NT2/D1 (cell line): ENCODE results near the gene PDZD11.
"Not testable (repeated sequence)": the region's sequence is repeated elsewhere in the genome, so short reads cannot be mapped to it uniquely, and the experiment has no call there.

Experiments used
- DNase-seq: peaks from one replicate; pipeline ENCODE4 v3.0.0-alpha.2; 2011; ENCODE audit warnings: low read depth, low spot score
- H3K27me3 ChIP-seq: 2 replicates; pipeline ENCODE4 v1.6.0; 2011; ENCODE audit warnings: mild to moderate bottlenecking; ENCODE audit not compliant: insufficient read length, insufficient read depth
- H3K36me3 ChIP-seq: 2 replicates; pipeline ENCODE4 v1.6.1; 2011; ENCODE audit warnings: mild to moderate bottlenecking, low read length, mixed read lengths; ENCODE audit not compliant: insufficient read depth, insufficient read length
- H3K4me1 ChIP-seq: 2 replicates; pipeline ENCODE4 v1.5.1; 2011; ENCODE audit not compliant: insufficient read depth, insufficient read length
- H3K4me3 ChIP-seq: 2 replicates; pipeline ENCODE4 v1.5.1; 2011; ENCODE audit warnings: low read depth; ENCODE audit not compliant: insufficient read length
- H3K9ac ChIP-seq: 2 replicates; pipeline ENCODE4 v1.6.0; 2011; ENCODE audit warnings: low read depth; ENCODE audit not compliant: insufficient read length
- H3K9me3 ChIP-seq: 2 replicates; pipeline ENCODE4 v1.5.1; 2011; ENCODE audit warnings: mild to moderate bottlenecking, low read length; ENCODE audit not compliant: insufficient read depth
- SUZ12 ChIP-seq: IDR thresholded peaks from 2 replicates; pipeline ENCODE4 v1.6.1; 2011; ENCODE audit not compliant: insufficient read length, insufficient read depth; ENCODE audit errors: extremely low read depth
- YY1 ChIP-seq: IDR thresholded peaks from 2 replicates; pipeline ENCODE4 v1.6.1; 2011; ENCODE audit not compliant: insufficient read length, insufficient read depth
- ZNF274 ChIP-seq: IDR thresholded peaks from 2 replicates; pipeline ENCODE4 v1.6.1; 2011; ENCODE audit warnings: mild to moderate bottlenecking, low read depth, low read length

Gene PDZD11

DNA sequence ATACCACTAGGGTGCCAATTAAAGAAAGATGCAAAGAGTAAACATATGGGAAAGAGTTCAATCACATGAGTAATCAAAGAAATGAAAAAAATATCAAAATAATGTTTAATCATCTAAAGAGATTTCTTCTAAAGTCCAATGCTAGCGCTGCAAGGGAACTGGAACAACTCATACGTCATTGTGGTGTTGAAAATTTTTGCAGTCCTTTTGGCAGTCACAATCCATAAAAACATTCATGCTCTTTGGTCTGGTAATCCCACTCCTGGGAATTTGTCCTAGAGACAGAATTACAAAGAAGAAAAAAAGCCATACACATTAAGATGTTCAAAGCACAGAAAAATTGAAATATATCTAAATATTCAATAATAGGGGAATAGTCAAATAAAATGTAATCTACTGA lies 34.3 kb downstream of the PDZD11 start:
- no peak overlapping the region for H3K4me3 ChIP-seq
- no peak for TF ChIP-seq ZNF274
- no peak for TF ChIP-seq SUZ12
- TF ChIP-seq YY1: no peak
- no peaks in the 10 kb centered on the region for H3K9me3 ChIP-seq
- no peak overlapping the region for H3K9ac ChIP-seq
- H3K4me1 ChIP-seq: no peaks in the 10 kb centered on the region
- no peak for DNase-seq
- H3K27me3 ChIP-seq: no peaks in the 10 kb centered on the region
- no peaks in the 10 kb centered on the region for H3K36me3 ChIP-seq

- H3K36me3 ChIP-seq: no peaks in the 10 kb centered on the region
- no peaks in the 10 kb centered on the region for H3K9me3 ChIP-seq
- no peak for DNase-seq
- H3K9ac ChIP-seq: no peak overlapping the region
- no peaks in the 10 kb centered on the region for H3K4me1 ChIP-seq
- H3K4me3 ChIP-seq: no peak overlapping the region
- TF ChIP-seq ZNF274: no peak
- no peaks in the 10 kb centered on the region for H3K27me3 ChIP-seq
Measured at GRCh38 chrX:70254909-70255308, 34.8 kb downstream of the PDZD11 start.

DNA sequence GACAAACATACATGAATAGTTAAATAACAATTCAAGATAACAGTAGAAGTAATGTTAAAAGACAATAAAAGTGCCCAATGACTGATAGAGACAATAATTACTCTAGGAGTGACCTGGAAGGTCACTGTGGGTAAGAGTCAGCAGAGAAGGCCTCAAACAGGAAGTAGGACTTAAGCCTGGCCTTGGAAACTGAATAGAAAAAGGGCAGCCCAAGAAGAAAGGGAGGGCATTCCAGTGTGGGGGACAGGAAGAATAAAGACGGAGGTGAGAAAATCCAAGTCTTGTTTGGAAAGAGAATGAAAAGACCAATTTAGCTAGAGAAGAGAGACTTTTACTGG lies 35.7 kb downstream of the PDZD11 start:
- TF ChIP-seq YY1: no peak
- no peak for TF ChIP-seq SUZ12
- TF ChIP-seq ZNF274: no peak
- no peak for DNase-seq

DNA sequence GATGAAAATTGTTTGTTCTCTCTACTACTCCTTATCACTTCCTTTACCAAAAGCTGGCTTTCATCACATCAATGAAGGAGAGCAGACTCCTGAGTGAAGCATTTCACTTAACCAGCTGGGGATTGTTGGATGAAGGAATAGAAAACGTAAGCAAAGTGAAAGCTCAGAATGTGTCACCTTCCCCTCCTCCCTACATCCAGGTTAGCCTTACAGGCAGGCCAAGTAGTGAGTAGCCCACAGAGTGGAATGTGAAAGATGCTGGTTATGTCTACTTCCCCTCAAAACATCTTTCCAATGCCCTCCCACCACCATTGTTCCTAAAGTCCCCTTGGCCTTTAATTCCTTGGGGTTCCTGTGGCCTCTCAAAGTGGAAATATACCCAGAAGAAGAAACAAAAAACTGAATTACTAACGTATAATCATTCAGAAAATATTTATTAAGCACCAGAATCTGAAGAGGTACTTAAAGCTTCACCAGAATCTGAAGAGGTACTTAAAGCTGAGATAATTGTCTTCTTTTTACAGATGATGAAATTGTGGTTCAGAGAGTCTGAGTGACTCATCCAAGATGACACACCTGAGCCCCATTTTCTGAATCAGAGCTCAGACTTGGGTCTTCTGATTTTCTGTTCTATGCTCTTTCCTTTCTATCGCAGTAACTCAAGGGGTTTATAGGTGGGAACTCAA lies 36.2 kb downstream of the PDZD11 start:
- Histone ChIP-seq H3K36me3 (no peaks in the 10 kb centered on the region), H3K27me3 (no peaks in the 10 kb centered on the region), H3K9me3 (no peaks in the 10 kb centered on the region), H3K4me3 (no peak overlapping the region), H3K4me1 (no peaks in the 10 kb centered on the region), H3K9ac (no peak overlapping the region)
- TF ChIP-seq ZNF274 (no peak), SUZ12 (no peak), YY1 (no peak)
- DNase-seq: no peak

More for the DNA sequence above, 35.7 kb downstream of the PDZD11 start:
- Histone ChIP-seq H3K4me1 (no peaks in the 10 kb centered on the region), H3K9me3 (no peaks in the 10 kb centered on the region), H3K36me3 (no peaks in the 10 kb centered on the region), H3K27me3 (no peaks in the 10 kb centered on the region), H3K9ac (no peak overlapping the region), H3K4me3 (no peak overlapping the region)

- Histone ChIP-seq H3K9me3 (no peaks in the 10 kb centered on the region), H3K9ac (no peak overlapping the region), H3K27me3 (no peaks in the 10 kb centered on the region), H3K4me1 (no peaks in the 10 kb centered on the region), H3K4me3 (no peak overlapping the region), H3K36me3 (no peaks in the 10 kb centered on the region)
- DNase-seq: no peak
- TF ChIP-seq YY1: no peak
- TF ChIP-seq SUZ12: no peak
- TF ChIP-seq ZNF274: no peak
Measured at GRCh38 chrX:70252491-70252890, 37.2 kb downstream of the PDZD11 start.

DNA sequence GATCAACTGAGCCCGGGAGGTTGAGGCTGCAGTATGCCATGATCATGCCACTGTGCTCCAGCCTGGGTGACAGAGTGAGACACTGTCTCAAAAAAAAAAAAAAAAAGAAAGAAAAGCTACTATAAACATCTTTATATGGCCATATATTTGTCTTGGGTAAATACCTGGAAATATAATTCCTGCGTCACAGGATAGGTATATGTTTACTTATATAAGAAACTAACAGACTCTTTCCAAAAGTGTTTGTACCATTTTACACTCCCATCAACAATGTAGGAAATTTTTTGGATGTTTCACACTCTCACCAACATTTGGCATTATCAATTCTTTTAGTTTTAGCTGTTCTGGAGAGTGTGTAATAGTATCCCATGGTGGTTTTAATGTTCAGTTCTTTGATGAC lies 42.5 kb downstream of the PDZD11 start:
- no peak for TF ChIP-seq SUZ12
- Histone ChIP-seq H3K27me3 (no peaks in the 10 kb centered on the region), H3K36me3 (no peaks in the 10 kb centered on the region), H3K4me3 (no peak overlapping the region), H3K9ac (no peak overlapping the region), H3K4me1 (no peaks in the 10 kb centered on the region), H3K9me3 (no peaks in the 10 kb centered on the region)
- DNase-seq: no peak

DNA sequence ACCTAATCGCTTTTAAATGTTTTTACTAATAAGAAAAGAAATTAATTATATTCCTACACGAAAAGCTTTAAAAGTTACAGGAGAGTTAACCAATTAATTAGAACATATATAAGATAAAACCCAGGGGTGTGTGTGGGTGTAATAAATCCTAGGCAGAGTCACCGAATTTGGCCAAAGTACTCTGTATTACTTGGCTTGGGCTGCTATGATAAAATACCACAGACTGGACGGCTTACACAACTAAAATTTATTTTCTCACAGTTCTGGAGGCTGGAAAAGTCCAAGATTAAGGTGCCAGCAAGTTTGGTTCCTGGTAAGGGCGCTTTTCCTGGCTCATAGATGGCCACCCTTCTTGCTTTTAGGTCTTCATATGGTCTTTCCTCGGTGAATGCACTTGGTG lies 44.8 kb downstream of the PDZD11 start:
- Histone ChIP-seq H3K4me3 (no peak overlapping the region), H3K27me3 (no peaks in the 10 kb centered on the region), H3K36me3 (no peaks in the 10 kb centered on the region), H3K9me3 (no peaks in the 10 kb centered on the region), H3K9ac (no peak overlapping the region), H3K4me1 (no peaks in the 10 kb centered on the region)
- TF ChIP-seq ZNF274 (no peak), SUZ12 (no peak), YY1 (no peak)
- DNase-seq: no peak

GRCh38 chrX:70243601-70244000 lies 46.1 kb downstream of the PDZD11 start:
- not testable (repeated sequence) for H3K36me3 ChIP-seq, H3K9ac ChIP-seq, H3K9me3 ChIP-seq, H3K4me3 ChIP-seq, DNase-seq, H3K4me1 ChIP-seq, H3K27me3 ChIP-seq
